A673 (cell line): ENCODE measurements around the gene IFNLR1. TPM values are rescaled to one million over a fixed set of nuclear protein-coding genes. Genes with fewer than 3 reads are reported as not detected.

Experiments
- BruUV-seq: library from RNA; stranded (reverse); fragments of 400-500 nt; replicated peaks from 2 replicates; lab custom pipeline; 2021; lab: Mats Ljungman, UMichigan
- CTCF ChIA-PET: fragments of 300-600 bp; sonication (Branson Sonifier 250); formaldehyde crosslinking; loops from one replicate; lab custom pipeline; 2022; ENCODE audit warnings: antibody characterized with exemption; lab: Charles Lee
- POLR2A ChIA-PET: fragments of 300-600 bp; sonication (Branson Sonifier 250); formaldehyde crosslinking; loops from one replicate; lab custom pipeline; 2022; ENCODE audit warnings: antibody characterized with exemption; ENCODE audit not compliant: low non-redundant PET; lab: Charles Lee
- DNase-seq: peaks from one replicate; pipeline ENCODE4 v3.0.0-alpha.2; 2015; ENCODE audit warnings: low spot score
- H3K27ac ChIP-seq: fragments of 200-600 bp; sonication (generic); 2 replicates; pipeline ENCODE4 v1.5.1; 2016; ENCODE audit warnings: mixed run types, low read depth, mild to moderate bottlenecking, mixed read lengths, antibody characterized with exemption, low read length; ENCODE audit not compliant: poor library complexity, severe bottlenecking
- H3K27me3 ChIP-seq: fragments of 200-600 bp; sonication (generic); replicated peaks from 2 replicates; pipeline ENCODE4 v1.6.1; 2017; ENCODE audit warnings: mixed run types, low read depth, mild to moderate bottlenecking, mixed read lengths, antibody characterized with exemption, low read length; ENCODE audit not compliant: insufficient read depth, poor library complexity
- H3K36me3 ChIP-seq: fragments of 200-600 bp; sonication (generic); 2 replicates; pipeline ENCODE4 v1.6.1; 2016; ENCODE audit warnings: mixed run types, mild to moderate bottlenecking, mixed read lengths, antibody characterized with exemption, low read length; ENCODE audit not compliant: insufficient read depth, poor library complexity, severe bottlenecking
- H3K4me1 ChIP-seq: fragments of 200-600 bp; sonication (generic); 2 replicates; pipeline ENCODE4 v1.6.1; 2017; ENCODE audit warnings: mixed run types, mild to moderate bottlenecking, mixed read lengths, antibody characterized with exemption, low read length; ENCODE audit not compliant: insufficient read depth, poor library complexity, severe bottlenecking
- H3K4me3 ChIP-seq: fragments of 200-600 bp; sonication (generic); 2 replicates; pipeline ENCODE4 v1.5.1; 2016; ENCODE audit warnings: low read depth, mixed run types, mild to moderate bottlenecking, mixed read lengths, low read length; ENCODE audit not compliant: poor library complexity, severe bottlenecking
- H3K9me3 ChIP-seq: fragments of 200-600 bp; sonication (generic); 2 replicates; pipeline ENCODE4 v1.6.1; 2016; ENCODE audit warnings: mixed run types, low read depth, mild to moderate bottlenecking, mixed read lengths, antibody characterized with exemption, low read length; ENCODE audit not compliant: poor library complexity, severe bottlenecking
- CTCF ChIP-seq: fragments of 300-800, 200-600 bp; sonication (generic); conservative IDR thresholded peaks from 2 replicates; pipeline ENCODE4 v1.5.1; 2017; ENCODE audit warnings: low read depth, mild to moderate bottlenecking, antibody characterized with exemption, low read length, moderate library complexity, mixed read lengths
- EZH2 ChIP-seq: fragments of 200-600 bp; sonication (generic); IDR thresholded peaks from 2 replicates; pipeline ENCODE4 v1.6.1; 2017; ENCODE audit warnings: borderline replicate concordance, low read depth, mild to moderate bottlenecking, mixed read lengths, antibody characterized with exemption, low read length; ENCODE audit not compliant: poor library complexity, severe bottlenecking
- intact Hi-C: fragments of 100-400 bp; cut with micrococcal nuclease; formaldehyde crosslinking; loops from one replicate; pipeline ENCODE4 v1.10.0; 2022; ENCODE audit not compliant: unreplicated experiment
- total RNA-seq: library from RNA; stranded (reverse); gene quantifications from 2 replicates; pipeline ENCODE4 v1.2.3, GENCODE V29; 2021

Gene IFNLR1
- total RNA-seq, 1 experiment from 2014 or later: 2.0 TPM

- no peak for DNase-seq
- Histone ChIP-seq H3K36me3 (no peaks in the 10 kb centered on the region), H3K9me3 (no peaks in the 10 kb centered on the region), H3K4me3 (no peak overlapping the region), H3K27ac (no peak overlapping the region), H3K27me3 (no peaks in the 10 kb centered on the region), H3K4me1 (peaks cover 9% of the 10 kb centered on the region)
- ChIA-PET POLR2A (interaction anchor here (0.7 kb wide), 3 partner anchors 49 to 753 kb away, joined by 4 to 6 read pairs (median 5); no protein-coding TSS in a partner anchor), CTCF (interaction anchor here (0.5 to 5.4 kb wide), 15 partner anchors 11 to 632 kb away, joined by 3 to 159 read pairs (median 3); no protein-coding TSS in a partner anchor)
- intact Hi-C loops: loop anchor here (1.0 to 5.0 kb wide), 3 partner anchors 126 to 436 kb away; no protein-coding TSS in a partner anchor
- TF ChIP-seq CTCF: no peak
- no peak for TF ChIP-seq EZH2
- BruUV-seq: no TSS peak
These were observed 11.7 kb upstream of the IFNLR1 start for GRCh38 chr1:24198766-24199165.

- Histone ChIP-seq H3K9me3 (no peaks in the 10 kb centered on the region), H3K27ac (no peak overlapping the region), H3K27me3 (no peaks in the 10 kb centered on the region), H3K4me1 (peaks cover 9% of the 10 kb centered on the region), H3K36me3 (no peaks in the 10 kb centered on the region), H3K4me3 (no peak overlapping the region)
- no TSS peak for BruUV-seq
- TF ChIP-seq CTCF: no peak
- TF ChIP-seq EZH2: no peak
- intact Hi-C loops: loop anchor here (5.0 kb wide), 1 partner anchor 124 kb away; no protein-coding TSS in a partner anchor
- CTCF ChIA-PET: interaction anchor here (1.6 kb wide), 1 partner anchor 196 kb away, joined by 4 read pairs; no protein-coding TSS in a partner anchor
- POLR2A ChIA-PET: no interaction called here
- DNase-seq: no peak
These were observed 8.8 kb upstream of the IFNLR1 start for GRCh38 chr1:24195874-24196273.

GRCh38 chr1:24195136-24195535, 8.0 kb upstream of the IFNLR1 start:
- TF ChIP-seq CTCF (no peak), EZH2 (no peak)

More at GRCh38 chr1:24195136-24195535, 8.0 kb upstream of the IFNLR1 start:
- Histone ChIP-seq H3K27me3 (no peaks in the 10 kb centered on the region), H3K9me3 (no peaks in the 10 kb centered on the region), H3K4me1 (peaks cover 9% of the 10 kb centered on the region), H3K4me3 (no peak overlapping the region), H3K27ac (no peak overlapping the region), H3K36me3 (no peaks in the 10 kb centered on the region)
- ChIA-PET POLR2A (no interaction called here), CTCF (no interaction called here)
- BruUV-seq: no TSS peak
- intact Hi-C loops: loop anchor here (5.0 kb wide), 1 partner anchor 123 kb away; no protein-coding TSS in a partner anchor
- no peak for DNase-seq
